GM21515 (cell line): ENCODE results near the gene ADAM11.

ENCODE experiments used
- ATAC-seq: cut with Tn5 transposase; IDR thresholded peaks from one replicate; pipeline ENCODE4 v1.9.1; 2021; ENCODE audit not compliant: unreplicated experiment

ADAM11 gene

GRCh38 chr17:44757045-44757917, 1.5 kb upstream of the ADAM11 start:
- no peak for ATAC-seq

GRCh38 chr17:44757918-44758413, 822 bp upstream of the ADAM11 start:
- no peak for ATAC-seq

GRCh38 chr17:44759086-44759915, 513 bp downstream of the ADAM11 start:
- ATAC-seq, result no peak

GRCh38 chr17:44759916-44760243, 1.1 kb downstream of the ADAM11 start:
- ATAC-seq, result no peak

GRCh38 chr17:44760474-44761308, 1.9 kb downstream of the ADAM11 start:
- ATAC-seq, result no peak

- no peak for ATAC-seq
Measured at GRCh38 chr17:44761932-44762810, 3.4 kb downstream of the ADAM11 start.

GRCh38 chr17:44763170-44763569, 4.4 kb downstream of the ADAM11 start:
- no peak for ATAC-seq

- no peak for ATAC-seq
Measured at GRCh38 chr17:44765965-44766364, 7.2 kb downstream of the ADAM11 start.

GRCh38 chr17:44766409-44767038, 7.7 kb downstream of the ADAM11 start:
- no peak for ATAC-seq

GRCh38 chr17:44767493-44767892, 8.7 kb downstream of the ADAM11 start:
- no peak for ATAC-seq

GRCh38 chr17:44768505-44769142, 9.8 kb downstream of the ADAM11 start:
- no peak for ATAC-seq

GRCh38 chr17:44769230-44769629, 10.4 kb downstream of the ADAM11 start:
- no peak for ATAC-seq

- no peak for ATAC-seq
Measured at GRCh38 chr17:44769647-44770084, 10.9 kb downstream of the ADAM11 start.

GRCh38 chr17:44770166-44770925, 11.6 kb downstream of the ADAM11 start:
- ATAC-seq, result no peak

- ATAC-seq, result no peak
Measured at GRCh38 chr17:44772308-44773045, 13.7 kb downstream of the ADAM11 start.

GRCh38 chr17:44773140-44773539, 14.4 kb downstream of the ADAM11 start:
- ATAC-seq, result no peak

- ATAC-seq, result no peak
Measured at GRCh38 chr17:44774271-44775135, 15.7 kb downstream of the ADAM11 start.
